GM19193 (cell line): ENCODE results near the gene PAK4.

Experiments used
- POLR2A ChIP-seq: IDR thresholded peaks from 4 replicates; pipeline ENCODE4 v1.6.1; 2011; ENCODE audit not compliant: insufficient read depth, insufficient read length; ENCODE audit errors: extremely low read depth

The PAK4 gene

DNA sequence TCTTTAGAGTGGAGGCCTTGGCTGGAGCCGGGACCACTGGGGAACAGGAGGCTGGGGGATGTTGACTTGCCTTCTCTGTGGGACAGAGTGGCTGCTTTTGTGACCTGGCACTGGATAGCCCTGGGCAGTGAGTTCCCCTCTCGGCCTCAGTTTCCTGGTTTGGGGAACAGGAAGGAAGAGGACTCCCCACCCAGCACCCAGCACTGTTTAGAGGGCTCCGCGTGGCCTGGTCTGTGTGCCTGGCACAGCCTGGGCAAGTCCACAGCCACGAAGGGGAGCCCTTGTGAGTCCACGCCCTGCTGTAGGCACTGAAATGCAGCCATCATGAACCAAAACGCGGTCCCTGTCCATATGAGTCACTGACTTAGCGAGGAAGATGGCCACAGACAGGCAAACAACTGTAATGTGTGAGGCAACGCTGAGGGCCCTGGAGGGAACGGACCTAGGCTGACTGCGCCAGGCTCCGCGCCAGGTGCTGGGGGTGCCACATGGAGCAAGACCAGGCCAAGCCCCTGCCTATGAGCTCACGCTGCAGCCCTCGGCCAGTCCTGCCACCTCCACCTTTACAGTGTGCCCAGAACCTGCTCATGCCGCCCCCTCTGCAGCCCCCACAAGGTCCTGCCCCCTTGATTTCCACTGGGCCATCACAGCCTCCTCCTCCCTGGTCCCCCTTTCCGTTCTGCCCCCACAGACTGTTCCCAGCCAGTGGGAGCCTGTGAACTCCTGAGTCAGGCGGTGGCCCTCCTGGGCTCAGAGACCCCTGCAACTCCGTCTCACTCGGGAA, 35.5 kb downstream of the PAK4 start:
- TF ChIP-seq POLR2A, result no peak

GRCh38 chr19:39162441-39163043, 37.0 kb downstream of the PAK4 start:
- TF ChIP-seq POLR2A, result no peak

- no peak for TF ChIP-seq POLR2A
Observed at GRCh38 chr19:39163621-39164020, 38.0 kb downstream of the PAK4 start.

GRCh38 chr19:39164289-39164688, 38.7 kb downstream of the PAK4 start:
- no peak for TF ChIP-seq POLR2A

DNA sequence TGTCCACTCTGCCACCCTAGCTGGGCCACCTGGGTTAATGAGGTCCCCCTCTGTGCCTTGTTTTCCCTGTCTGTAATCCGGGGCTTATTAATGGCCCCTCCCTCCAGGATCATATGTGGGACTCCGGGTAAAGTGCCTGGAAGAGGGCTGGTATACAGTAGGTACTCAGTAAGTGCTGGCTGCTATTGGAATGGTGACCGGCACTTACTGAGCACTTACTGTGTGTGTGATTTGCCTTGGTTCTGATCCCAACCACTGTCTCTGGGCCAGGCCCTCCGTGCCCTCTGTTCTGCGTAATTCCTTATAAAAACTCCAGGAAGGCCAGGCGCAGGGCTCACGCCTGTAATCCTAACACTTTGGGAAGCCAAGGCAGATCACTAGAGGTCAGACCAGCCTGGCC, 40.3 kb downstream of the PAK4 start:
- no peak for TF ChIP-seq POLR2A

GRCh38 chr19:39166571-39167391, 41.2 kb downstream of the PAK4 start:
- TF ChIP-seq POLR2A, result no peak

DNA sequence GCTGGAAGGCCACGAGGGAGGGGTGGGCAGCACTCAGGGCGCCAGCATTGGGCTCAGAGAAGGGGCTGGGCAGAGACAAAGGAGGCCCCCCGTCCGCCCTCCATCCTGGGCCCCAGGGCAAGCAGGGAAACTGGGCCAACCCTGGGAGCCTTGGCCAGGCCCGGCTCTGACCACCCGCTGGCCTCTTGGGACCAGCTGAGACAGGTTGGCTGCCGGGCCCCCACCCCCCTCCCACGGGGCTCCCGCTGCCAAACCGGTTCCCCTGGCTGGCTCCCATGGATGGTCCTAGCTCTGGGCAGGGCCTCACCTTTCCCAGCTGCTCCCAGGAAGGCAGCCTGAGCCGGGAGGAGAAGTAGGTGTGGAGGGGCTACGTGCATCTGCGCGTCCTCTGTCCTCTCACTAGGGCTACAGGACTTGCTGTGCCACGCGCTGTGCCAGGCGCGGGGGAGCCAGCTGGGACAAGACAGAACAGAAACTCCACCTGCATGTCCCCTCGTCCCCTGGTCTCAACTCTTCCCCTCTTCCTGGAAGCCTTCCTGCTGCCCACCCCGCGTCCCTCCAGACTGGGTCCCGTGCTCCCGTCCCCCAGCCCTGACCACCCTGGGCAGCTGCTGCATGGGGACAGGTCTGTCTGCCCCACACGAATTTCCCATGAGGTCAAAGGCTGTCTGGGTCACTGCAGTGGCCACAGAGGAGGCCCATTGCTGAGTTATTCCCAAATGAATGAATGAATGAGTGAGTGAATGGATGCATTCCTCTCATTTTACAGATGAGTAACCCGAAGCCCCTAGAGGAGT, 42.1 kb downstream of the PAK4 start:
- TF ChIP-seq POLR2A, result no peak

DNA sequence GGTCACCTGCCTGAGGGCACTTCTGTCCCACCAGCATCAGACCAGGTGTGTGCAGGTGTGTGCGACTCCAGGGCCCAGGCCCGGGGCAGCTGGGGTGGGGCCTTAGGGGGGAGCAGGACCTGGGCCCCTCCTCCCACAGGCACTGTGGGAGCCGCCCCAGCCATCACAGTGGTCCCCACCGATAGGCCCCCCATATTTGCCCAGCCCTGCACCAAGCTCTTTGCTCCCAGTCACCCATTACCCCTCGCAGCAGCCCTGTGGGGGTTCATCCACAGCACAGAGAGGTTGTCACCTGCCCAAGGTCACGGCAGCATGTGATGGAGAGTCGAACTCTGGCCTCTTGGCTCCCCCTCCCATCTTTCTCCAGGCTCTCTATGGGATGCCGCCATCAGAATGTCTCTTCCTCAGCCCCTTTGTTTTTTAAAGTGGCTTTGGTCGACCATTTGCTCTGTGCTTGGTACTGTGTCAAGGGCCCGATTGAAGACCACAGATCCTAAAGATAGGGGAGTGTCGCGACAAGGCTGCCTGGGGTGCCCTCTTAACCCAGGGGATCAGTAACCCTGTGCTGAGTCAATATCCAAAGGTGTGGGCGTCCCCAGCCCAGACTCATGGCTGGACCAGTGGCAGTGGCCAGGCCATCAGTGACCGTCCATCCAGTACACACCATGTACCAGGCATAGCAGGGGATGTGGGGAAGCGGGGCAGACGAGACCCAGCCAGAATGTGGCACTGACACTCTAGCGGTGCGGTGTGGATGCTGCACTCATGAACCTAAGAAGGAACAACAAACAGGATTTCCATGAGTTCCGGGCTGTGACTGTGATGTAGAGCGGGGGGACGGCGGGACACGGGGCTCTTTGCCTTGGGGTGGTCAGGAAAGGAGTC, 42.9 kb downstream of the PAK4 start:
- no peak for TF ChIP-seq POLR2A

DNA sequence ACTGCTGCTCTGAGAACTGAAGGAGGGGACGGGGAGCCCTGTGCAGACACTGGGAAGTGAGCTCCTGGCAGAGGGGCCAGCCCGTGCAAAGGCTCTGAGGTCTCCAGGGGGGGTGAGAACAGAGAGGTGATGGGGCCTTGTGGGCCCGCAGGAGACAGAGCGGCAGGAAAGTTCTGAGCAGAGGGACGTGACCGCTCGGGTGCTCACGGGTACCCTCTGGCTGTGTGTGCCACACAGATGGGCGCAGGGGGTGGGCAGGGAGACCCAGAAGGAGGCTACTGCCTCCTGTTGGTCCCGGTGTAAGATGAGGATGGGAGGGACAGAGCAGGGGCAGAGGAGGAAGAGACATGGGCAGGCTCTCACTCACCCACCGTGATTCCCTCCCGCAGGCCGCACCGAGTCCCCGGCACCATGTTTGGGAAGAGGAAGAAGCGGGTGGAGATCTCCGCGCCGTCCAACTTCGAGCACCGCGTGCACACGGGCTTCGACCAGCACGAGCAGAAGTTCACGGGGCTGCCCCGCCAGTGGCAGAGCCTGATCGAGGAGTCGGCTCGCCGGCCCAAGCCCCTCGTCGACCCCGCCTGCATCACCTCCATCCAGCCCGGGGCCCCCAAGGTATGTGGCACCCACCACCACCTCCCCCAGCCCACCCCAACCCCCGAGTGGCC, 43.7 kb downstream of the PAK4 start:
- no peak for TF ChIP-seq POLR2A

GRCh38 chr19:39170386-39171231, 45.0 kb downstream of the PAK4 start:
- TF ChIP-seq POLR2A, result no peak

DNA sequence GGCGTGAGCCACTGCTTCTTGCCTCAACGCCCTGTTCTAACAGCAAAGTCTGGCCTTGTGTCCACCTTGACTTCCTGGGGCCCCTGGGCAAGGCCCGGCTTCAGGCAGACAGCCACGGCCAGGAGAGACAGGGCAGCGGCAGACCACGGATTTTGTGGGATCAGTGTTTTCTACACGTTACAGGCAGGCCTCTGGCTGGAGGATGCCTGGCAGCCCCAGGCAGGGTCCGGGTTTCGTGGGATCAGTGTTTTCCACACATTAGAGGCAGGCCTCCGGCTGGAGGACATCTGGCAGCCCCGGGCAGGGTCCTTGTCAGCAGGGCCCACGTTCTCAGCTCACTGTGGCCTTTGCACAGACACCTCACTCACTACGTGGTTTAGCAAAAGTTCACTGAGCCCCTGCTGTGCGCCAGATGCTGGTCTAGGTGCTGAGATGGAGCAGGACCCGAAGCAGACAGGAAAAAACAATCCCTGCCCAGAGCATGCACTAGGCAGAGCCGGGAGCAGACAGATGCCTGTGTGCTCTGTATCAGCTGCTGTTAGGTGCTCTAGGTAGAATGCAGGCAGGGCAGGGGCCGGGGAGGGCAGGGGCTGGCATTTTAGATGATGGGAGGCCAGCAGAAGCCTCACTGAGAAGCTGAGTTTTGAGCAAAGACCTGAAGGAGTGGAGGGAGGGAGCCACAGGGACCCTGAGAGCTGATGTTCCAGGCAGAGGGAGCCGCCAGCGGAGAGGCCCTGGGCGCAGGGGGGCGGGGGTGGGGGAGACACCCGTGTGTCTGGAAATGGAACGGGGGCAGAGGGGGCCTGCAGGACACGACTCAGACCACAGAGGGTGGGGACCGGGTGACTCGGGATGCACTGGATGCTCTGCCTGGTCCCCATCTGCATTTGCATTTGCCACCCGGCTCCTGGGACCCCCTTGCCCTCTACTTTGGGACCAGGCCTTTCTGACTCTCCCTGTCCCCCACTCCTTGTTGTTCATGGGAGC, 46.2 kb downstream of the PAK4 start:
- TF ChIP-seq POLR2A, result no peak
